Measurements from ENCODE around the gene LRRFIP2.

Gene LRRFIP2

GRCh38 chr3:37094636-37095035 lies 79.7 kb downstream of the LRRFIP2 start:
- intact Hi-C loops (cut with DNase I; ENCODE audit: low total_unique reads): no loop called here
- Histone ChIP-seq H3K27ac (no peak overlapping the region), H3K4me3 (no peak overlapping the region), H3K4me1 (peaks cover 0 to 19% (median 1%) of the 10 kb centered on the region in 4 donors), H3K27me3 (no peaks in the 10 kb centered on the region), H3K36me3 (peaks cover 18 to 31% (median 29%) of the 10 kb centered on the region in 3 donors), H3K9me3 (no peaks in the 10 kb centered on the region)
- no peak for TF ChIP-seq CTCF (IDR thresholded peaks at IDR 0.05)
- DNase-seq: no peak

- no peaks in the 10 kb centered on the region for H3K9me3 ChIP-seq
- H3K27me3 ChIP-seq: no peaks in the 10 kb centered on the region
- no peak overlapping the region for H3K4me3 ChIP-seq
- no peak for TF ChIP-seq CTCF (IDR thresholded peaks at IDR 0.05)
- no peak overlapping the region for H3K27ac ChIP-seq
- intact Hi-C loops (cut with DNase I; ENCODE audit: low total_unique reads): no loop called here
- peaks cover 18 to 38% (median 29%) of the 10 kb centered on the region in 3 donors for H3K36me3 ChIP-seq
- no peak for DNase-seq
- peaks cover 0 to 19% (median 1%) of the 10 kb centered on the region in 4 donors for H3K4me1 ChIP-seq
These were observed 80.9 kb downstream of the LRRFIP2 start for GRCh38 chr3:37093481-37093880.

DNA sequence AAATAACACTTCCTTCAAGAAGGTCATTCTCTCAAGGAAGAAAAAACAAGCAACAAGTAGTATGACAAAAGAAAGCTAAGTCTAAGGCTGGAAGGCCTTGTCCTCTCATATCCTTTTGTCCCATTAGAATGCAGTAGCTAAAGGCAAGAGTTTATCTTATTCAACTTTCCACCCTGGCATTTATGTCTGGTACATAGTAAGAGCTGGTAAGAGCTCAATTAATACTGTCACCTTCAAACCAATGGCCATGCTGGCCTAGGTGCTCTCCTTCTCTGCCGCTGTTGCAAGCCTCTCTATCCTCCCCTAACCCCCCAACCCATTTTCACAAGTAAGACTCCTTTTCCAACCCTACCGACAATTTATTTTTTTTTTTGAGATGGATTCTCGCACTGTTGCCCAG lies 81.9 kb downstream of the LRRFIP2 start:
- intact Hi-C loops (cut with DNase I; ENCODE audit: low total_unique reads): no loop called here
- no peak for DNase-seq
- no peak overlapping the region for H3K27ac ChIP-seq

GRCh38 chr3:37087870-37088269 lies 86.5 kb downstream of the LRRFIP2 start:
- Histone ChIP-seq H3K4me3 (no peak overlapping the region), H3K4me1 (peaks cover 0 to 6% (median 1%) of the 10 kb centered on the region in 4 donors), H3K9me3 (no peaks in the 10 kb centered on the region), H3K36me3 (peaks cover 23 to 60% (median 24%) of the 10 kb centered on the region in 3 donors), H3K27ac (no peak overlapping the region), H3K27me3 (no peaks in the 10 kb centered on the region)
- no peak for DNase-seq
- intact Hi-C loops (cut with DNase I; ENCODE audit: low total_unique reads): no loop called here
- TF ChIP-seq CTCF (IDR thresholded peaks at IDR 0.05): no peak

More for the DNA sequence above, 81.9 kb downstream of the LRRFIP2 start:
- TF ChIP-seq CTCF (IDR thresholded peaks at IDR 0.05): no peak
- no peaks in the 10 kb centered on the region for H3K9me3 ChIP-seq
- peaks cover 0 to 16% (median 1%) of the 10 kb centered on the region in 4 donors for H3K4me1 ChIP-seq
- H3K4me3 ChIP-seq: no peak overlapping the region
- H3K36me3 ChIP-seq: peaks cover 23 to 45% (median 29%) of the 10 kb centered on the region in 3 donors
- no peaks in the 10 kb centered on the region for H3K27me3 ChIP-seq

DNA sequence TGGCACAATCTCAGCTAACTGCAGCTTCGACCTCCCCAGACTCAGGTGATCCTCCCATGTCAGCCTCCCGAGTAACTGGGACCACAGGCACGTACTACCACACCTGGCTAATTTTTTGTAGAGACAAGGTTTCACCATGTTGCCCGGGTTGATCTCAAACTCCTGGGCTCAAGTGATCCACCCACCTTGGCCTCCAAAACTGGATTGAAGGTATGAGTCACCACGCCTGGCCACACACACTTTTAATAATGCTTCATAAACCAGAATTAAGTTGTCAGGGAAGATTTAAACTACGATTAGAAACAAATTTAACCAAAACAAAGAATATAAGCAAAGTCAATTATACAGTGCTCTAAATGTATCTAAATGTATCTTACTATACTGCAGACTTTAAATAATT lies 87.5 kb downstream of the LRRFIP2 start:
- H3K27ac ChIP-seq: no peak overlapping the region
- intact Hi-C loops (cut with DNase I; ENCODE audit: low total_unique reads): no loop called here

More for the DNA sequence above, 87.5 kb downstream of the LRRFIP2 start:
- H3K27me3 ChIP-seq: no peaks in the 10 kb centered on the region
- H3K9me3 ChIP-seq: no peaks in the 10 kb centered on the region
- no peak for TF ChIP-seq CTCF (IDR thresholded peaks at IDR 0.05)
- H3K4me3 ChIP-seq: no peak overlapping the region
- H3K4me1 ChIP-seq: peaks cover 0 to 6% (median 1%) of the 10 kb centered on the region in 4 donors
- no peak for DNase-seq
- peaks cover 20 to 64% (median 23%) of the 10 kb centered on the region in 3 donors for H3K36me3 ChIP-seq

Measured in tibial artery (tissue), 4 donors.